Fibroblast of lung (primary cell): ENCODE measurements around the gene CASP7. TPM values are rescaled to one million over a fixed set of nuclear protein-coding genes. Genes with fewer than 3 reads are reported as not detected.

ENCODE experiments used
- DNase-seq, 2 donors: peaks; one replicate each; pipeline versions ENCODE4 v3.0.0 to v3.0.0-alpha.2; 2010; ENCODE audit warnings: low read depth in 2 of 2
- H2AFZ ChIP-seq: 2 replicates; pipeline ENCODE4 v1.5.1; 2012; ENCODE audit warnings: low read length, control low read depth, inconsistent platforms
- H3K27ac ChIP-seq: 2 replicates; pipeline ENCODE4 v1.5.1; 2011; ENCODE audit warnings: low read length, control low read depth; ENCODE audit not compliant: insufficient read depth
- H3K27me3 ChIP-seq: 2 replicates; pipeline ENCODE4 v1.5.1; 2011; ENCODE audit warnings: mild to moderate bottlenecking, low read length; ENCODE audit not compliant: control insufficient read depth, insufficient read depth
- H3K36me3 ChIP-seq: 2 replicates; pipeline ENCODE4 v1.5.1; 2011; ENCODE audit warnings: low read length; ENCODE audit not compliant: control insufficient read depth, insufficient read depth
- H3K4me1 ChIP-seq: 2 replicates; pipeline ENCODE4 v1.5.1; 2011; ENCODE audit warnings: low read length; ENCODE audit not compliant: control insufficient read depth, insufficient read depth; ENCODE audit errors: extremely low read depth
- H3K4me2 ChIP-seq: 2 replicates; pipeline ENCODE4 v1.5.1; 2011; ENCODE audit warnings: low read length, control low read depth; ENCODE audit not compliant: insufficient read depth; ENCODE audit errors: extremely low read depth
- H3K4me3 ChIP-seq, 4 experiments: fragments of 200-600 bp in 1 of 4; sonication (generic) in 1 of 4; replicated peaks in 1 of 4; 2 replicates each; pipeline ENCODE4 v1.5.1; 2011 to 2016; ENCODE audit warnings: low read length in 4 of 4, low read depth in 3 of 4, mild to moderate bottlenecking in 3 of 4, control low read depth in 2 of 4, inconsistent platforms in 1 of 4, mixed read lengths in 1 of 4; ENCODE audit not compliant: insufficient read depth in 1 of 4; ENCODE audit errors: control extremely low read depth in 1 of 4
- H3K79me2 ChIP-seq: 2 replicates; pipeline ENCODE4 v1.5.1; 2012; ENCODE audit warnings: mild to moderate bottlenecking, low read length, inconsistent platforms; ENCODE audit not compliant: control insufficient read depth, insufficient read depth
- H3K9ac ChIP-seq: 2 replicates; pipeline ENCODE4 v1.5.1; 2011; ENCODE audit warnings: mild to moderate bottlenecking, low read length, control low read depth; ENCODE audit not compliant: insufficient read depth
- H3K9me3 ChIP-seq: 2 replicates; pipeline ENCODE4 v1.5.1; 2012; ENCODE audit warnings: low read depth, low read length; ENCODE audit not compliant: control insufficient read depth, insufficient read depth
- H4K20me1 ChIP-seq: 2 replicates; pipeline ENCODE4 v1.5.1; 2011; ENCODE audit warnings: low read length; ENCODE audit not compliant: control insufficient read depth, insufficient read depth; ENCODE audit errors: extremely low read depth
- EZH2 ChIP-seq: IDR thresholded peaks from 2 replicates; pipeline ENCODE4 v1.5.1; 2012; ENCODE audit warnings: low read length, control low read depth, mild to moderate bottlenecking; ENCODE audit errors: missing control alignments
- polyA plus RNA-seq, 2 donors: library from polyadenylated mRNA; depleted of rRNA in 1 of 2; stranded (reverse) in 1 of 2; unstranded in 1 of 2; fragments of >200 nt; gene quantifications; 2 replicates each; pipeline ENCODE4 v1.2.1, GENCODE V29; 2011 to 2012; ENCODE audit warnings: missing spikeins in 1 of 2
- total RNA-seq: library from RNA; depleted of rRNA; stranded (reverse); fragments of >200 nt; gene quantifications from 2 replicates; pipeline ENCODE4 v1.2.1, GENCODE V29; 2014
- TF ChIP-seq, protein P1 (sequence below), 2 donors: IDR thresholded peaks in 1 of 2; conservative IDR thresholded peaks in 1 of 2; 1 replicate in 1 of 2; 2 replicates in 1 of 2; pipeline ENCODE4 v1.5.1; 2011 to 2012; ENCODE audit warnings: low read length in 2 of 2, control low read depth in 1 of 2, inconsistent platforms in 1 of 2, low read depth in 1 of 2, mild to moderate bottlenecking in 1 of 2

CASP7 gene
- total and polyA plus RNA-seq, 2 donors (not counting 1 experiment from before 2014, with no cell fraction given): 27.0 to 28.9 TPM

DNA sequence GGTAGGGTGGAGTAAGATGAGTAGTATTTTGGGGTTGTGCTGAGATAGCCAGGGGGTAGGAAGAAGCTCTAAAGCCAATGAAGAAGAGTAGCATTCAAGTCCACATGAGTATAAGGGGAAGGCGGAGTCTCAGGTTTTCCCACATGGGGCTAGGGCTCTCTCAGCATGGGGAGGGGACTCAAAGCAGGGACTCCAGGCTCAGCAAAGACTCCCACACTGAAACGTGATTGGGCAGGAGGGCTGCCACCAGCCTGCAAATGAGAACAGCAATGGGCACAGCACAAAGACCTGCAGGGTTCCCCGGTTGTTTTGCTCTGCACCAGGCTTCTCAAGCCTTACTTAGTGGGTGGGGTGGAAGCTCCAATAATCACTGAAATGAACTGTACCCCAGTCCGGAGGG lies 14.4 kb upstream of the CASP7 start:
- no peak overlapping the region for H2AFZ ChIP-seq

DNA sequence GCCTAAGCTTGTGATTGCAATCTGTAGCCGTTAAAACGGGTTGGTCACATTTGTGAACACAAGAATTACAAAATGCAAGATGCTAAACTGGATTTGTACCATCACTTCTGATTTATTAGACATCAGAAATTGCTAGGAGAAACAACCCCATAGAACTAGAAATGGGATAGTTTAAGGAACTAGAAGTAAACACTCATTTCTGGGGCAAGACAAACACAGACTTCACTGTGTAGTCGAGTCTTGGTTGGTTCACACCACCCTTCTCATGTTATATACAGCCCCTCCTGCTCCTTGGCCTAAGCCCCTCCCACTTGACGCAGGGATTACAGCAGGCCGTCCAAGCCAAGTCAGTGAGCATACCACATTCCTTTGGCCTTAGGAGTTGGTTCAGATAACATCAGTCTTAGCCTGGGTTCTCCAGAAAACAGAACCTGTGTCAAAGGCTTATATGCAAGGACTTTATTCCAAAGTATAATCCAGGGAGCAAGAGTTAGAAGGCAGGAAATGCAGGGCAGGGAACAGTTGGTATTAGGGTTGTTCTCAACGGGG lies 13.8 kb upstream of the CASP7 start:
- TF ChIP-seq, protein P1, sequence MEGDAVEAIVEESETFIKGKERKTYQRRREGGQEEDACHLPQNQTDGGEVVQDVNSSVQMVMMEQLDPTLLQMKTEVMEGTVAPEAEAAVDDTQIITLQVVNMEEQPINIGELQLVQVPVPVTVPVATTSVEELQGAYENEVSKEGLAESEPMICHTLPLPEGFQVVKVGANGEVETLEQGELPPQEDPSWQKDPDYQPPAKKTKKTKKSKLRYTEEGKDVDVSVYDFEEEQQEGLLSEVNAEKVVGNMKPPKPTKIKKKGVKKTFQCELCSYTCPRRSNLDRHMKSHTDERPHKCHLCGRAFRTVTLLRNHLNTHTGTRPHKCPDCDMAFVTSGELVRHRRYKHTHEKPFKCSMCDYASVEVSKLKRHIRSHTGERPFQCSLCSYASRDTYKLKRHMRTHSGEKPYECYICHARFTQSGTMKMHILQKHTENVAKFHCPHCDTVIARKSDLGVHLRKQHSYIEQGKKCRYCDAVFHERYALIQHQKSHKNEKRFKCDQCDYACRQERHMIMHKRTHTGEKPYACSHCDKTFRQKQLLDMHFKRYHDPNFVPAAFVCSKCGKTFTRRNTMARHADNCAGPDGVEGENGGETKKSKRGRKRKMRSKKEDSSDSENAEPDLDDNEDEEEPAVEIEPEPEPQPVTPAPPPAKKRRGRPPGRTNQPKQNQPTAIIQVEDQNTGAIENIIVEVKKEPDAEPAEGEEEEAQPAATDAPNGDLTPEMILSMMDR (conservative IDR thresholded peaks at IDR 0.05 in 1 of 2, IDR thresholded peaks at IDR 0.05 in 1 of 2; ENCODE audit: low read depth in 1 of 2, low read length in 2 of 2): no peak
- no peak for TF ChIP-seq EZH2
- Histone ChIP-seq H2AFZ (no peak overlapping the region), H3K27me3 (no peaks in the 10 kb centered on the region), H3K27ac (no peak overlapping the region), H3K4me1 (peaks cover 6% of the 10 kb centered on the region), H3K9ac (no peak overlapping the region), H3K36me3 (no peaks in the 10 kb centered on the region), H3K4me3 (no peak overlapping the region), H4K20me1 (no peaks in the 10 kb centered on the region), H3K9me3 (no peaks in the 10 kb centered on the region), H3K79me2 (no peaks in the 10 kb centered on the region), H3K4me2 (no peak overlapping the region)
- DNase-seq: peak; percentile 66 to 91

More for the DNA sequence above, 14.4 kb upstream of the CASP7 start:
- no peak overlapping the region for H3K4me3 ChIP-seq
- TF ChIP-seq, protein P1 (conservative IDR thresholded peaks at IDR 0.05 in 1 of 2, IDR thresholded peaks at IDR 0.05 in 1 of 2; ENCODE audit: low read depth in 1 of 2, low read length in 2 of 2): no peak
- TF ChIP-seq EZH2: no peak
- DNase-seq: no peak
- H4K20me1 ChIP-seq: no peaks in the 10 kb centered on the region
- H3K9ac ChIP-seq: no peak overlapping the region
- no peaks in the 10 kb centered on the region for H3K9me3 ChIP-seq
- H3K27ac ChIP-seq: no peak overlapping the region
- no peaks in the 10 kb centered on the region for H3K27me3 ChIP-seq
- H3K4me1 ChIP-seq: peaks cover 6% of the 10 kb centered on the region
- H3K4me2 ChIP-seq: no peak overlapping the region
- no peaks in the 10 kb centered on the region for H3K36me3 ChIP-seq
- no peaks in the 10 kb centered on the region for H3K79me2 ChIP-seq

GRCh38 chr10:113666682-113667252 lies 12.9 kb upstream of the CASP7 start:
- Histone ChIP-seq H2AFZ (no peak overlapping the region), H3K9me3 (no peaks in the 10 kb centered on the region), H3K4me2 (no peak overlapping the region), H3K36me3 (no peaks in the 10 kb centered on the region), H3K4me3 (no peak overlapping the region), H3K4me1 (peaks cover 6% of the 10 kb centered on the region), H4K20me1 (no peaks in the 10 kb centered on the region), H3K79me2 (no peaks in the 10 kb centered on the region), H3K27ac (no peak overlapping the region), H3K27me3 (no peaks in the 10 kb centered on the region), H3K9ac (no peak overlapping the region)
- TF ChIP-seq EZH2: no peak
- TF ChIP-seq, protein P1 (conservative IDR thresholded peaks at IDR 0.05 in 1 of 2, IDR thresholded peaks at IDR 0.05 in 1 of 2; ENCODE audit: low read depth in 1 of 2, low read length in 2 of 2): no peak
- peak in 1 of 2 donors; percentile 54 for DNase-seq
